DMS114 treated with DMSO at 0.1 percent for 48 hours (cell line): Measurements from ENCODE around the gene HNRNPD.
A peak's percentile ranks its signal among the peaks of the same experiment; 100 is the strongest.
"Not testable (repeated sequence)": the region's sequence is repeated elsewhere in the genome, so short reads cannot be mapped to it uniquely, and the experiment has no call there.

ENCODE experiments used
- DNase-seq: peaks from one replicate; lab custom pipeline; 2025; ENCODE audit not compliant: unreplicated experiment; lab: John Stamatoyannopoulos, UW

Gene HNRNPD

GRCh38 chr4:82372517-82373485 lies 990 bp downstream of the HNRNPD start:
- DNase-seq, result peak; percentile 48

GRCh38 chr4:82371497-82371896 lies 2.3 kb downstream of the HNRNPD start:
- DNase-seq, result no peak

GRCh38 chr4:82367438-82368097 lies 6.2 kb downstream of the HNRNPD start:
- DNase-seq, result no peak

GRCh38 chr4:82366431-82366830 lies 7.4 kb downstream of the HNRNPD start:
- DNase-seq, result not testable (repeated sequence)

GRCh38 chr4:82363896-82364487 lies 9.8 kb downstream of the HNRNPD start:
- DNase-seq, result no peak

- no peak for DNase-seq
Observed at GRCh38 chr4:82362565-82362964, 11.2 kb downstream of the HNRNPD start.

GRCh38 chr4:82360298-82361177 lies 13.3 kb downstream of the HNRNPD start:
- no peak for DNase-seq

GRCh38 chr4:82358847-82359246 lies 14.9 kb downstream of the HNRNPD start:
- DNase-seq, result no peak

GRCh38 chr4:82357640-82358039 lies 16.2 kb downstream of the HNRNPD start:
- no peak for DNase-seq

- DNase-seq, result no peak
Observed at GRCh38 chr4:82354788-82355187, 19.0 kb downstream of the HNRNPD start.

- DNase-seq, result no peak
Observed at GRCh38 chr4:82352825-82353366, 20.9 kb downstream of the HNRNPD start.

- DNase-seq, result no peak
Observed at GRCh38 chr4:82352118-82352824, 21.5 kb downstream of the HNRNPD start.

GRCh38 chr4:82346126-82346525 lies 27.7 kb downstream of the HNRNPD start:
- DNase-seq, result no peak

- no peak for DNase-seq
Observed at GRCh38 chr4:82335043-82335442, 38.7 kb downstream of the HNRNPD start.

GRCh38 chr4:82333641-82334040 lies 40.1 kb downstream of the HNRNPD start:
- not testable (repeated sequence) for DNase-seq

- no peak for DNase-seq
Observed at GRCh38 chr4:82331814-82332213, 42.0 kb downstream of the HNRNPD start.

- no peak for DNase-seq
Observed at GRCh38 chr4:82320351-82320750, 53.4 kb downstream of the HNRNPD start.

GRCh38 chr4:82303063-82303462 lies 70.7 kb downstream of the HNRNPD start:
- not testable (repeated sequence) for DNase-seq
